A673 (cell line): Measurements from ENCODE around the gene ETV4. TPM values are rescaled to one million over a fixed set of nuclear protein-coding genes. Genes with fewer than 3 reads are reported as not detected.

Experiments
- BruUV-seq: library from RNA; stranded (reverse); fragments of 400-500 nt; replicated peaks from 2 replicates; lab custom pipeline; 2021; lab: Mats Ljungman, UMichigan
- CTCF ChIA-PET: fragments of 300-600 bp; sonication (Branson Sonifier 250); formaldehyde crosslinking; loops from one replicate; lab custom pipeline; 2022; ENCODE audit warnings: antibody characterized with exemption; lab: Charles Lee
- POLR2A ChIA-PET: fragments of 300-600 bp; sonication (Branson Sonifier 250); formaldehyde crosslinking; loops from one replicate; lab custom pipeline; 2022; ENCODE audit warnings: antibody characterized with exemption; ENCODE audit not compliant: low non-redundant PET; lab: Charles Lee
- DNase-seq: peaks from one replicate; pipeline ENCODE4 v3.0.0-alpha.2; 2015; ENCODE audit warnings: low spot score
- H3K27ac ChIP-seq: fragments of 200-600 bp; sonication (generic); 2 replicates; pipeline ENCODE4 v1.5.1; 2016; ENCODE audit warnings: mixed run types, low read depth, mild to moderate bottlenecking, mixed read lengths, antibody characterized with exemption, low read length; ENCODE audit not compliant: poor library complexity, severe bottlenecking
- H3K27me3 ChIP-seq: fragments of 200-600 bp; sonication (generic); replicated peaks from 2 replicates; pipeline ENCODE4 v1.6.1; 2017; ENCODE audit warnings: mixed run types, low read depth, mild to moderate bottlenecking, mixed read lengths, antibody characterized with exemption, low read length; ENCODE audit not compliant: insufficient read depth, poor library complexity
- H3K36me3 ChIP-seq: fragments of 200-600 bp; sonication (generic); 2 replicates; pipeline ENCODE4 v1.6.1; 2016; ENCODE audit warnings: mixed run types, mild to moderate bottlenecking, mixed read lengths, antibody characterized with exemption, low read length; ENCODE audit not compliant: insufficient read depth, poor library complexity, severe bottlenecking
- H3K4me1 ChIP-seq: fragments of 200-600 bp; sonication (generic); 2 replicates; pipeline ENCODE4 v1.6.1; 2017; ENCODE audit warnings: mixed run types, mild to moderate bottlenecking, mixed read lengths, antibody characterized with exemption, low read length; ENCODE audit not compliant: insufficient read depth, poor library complexity, severe bottlenecking
- H3K4me3 ChIP-seq: fragments of 200-600 bp; sonication (generic); 2 replicates; pipeline ENCODE4 v1.5.1; 2016; ENCODE audit warnings: low read depth, mixed run types, mild to moderate bottlenecking, mixed read lengths, low read length; ENCODE audit not compliant: poor library complexity, severe bottlenecking
- H3K9me3 ChIP-seq: fragments of 200-600 bp; sonication (generic); 2 replicates; pipeline ENCODE4 v1.6.1; 2016; ENCODE audit warnings: mixed run types, low read depth, mild to moderate bottlenecking, mixed read lengths, antibody characterized with exemption, low read length; ENCODE audit not compliant: poor library complexity, severe bottlenecking
- EZH2 ChIP-seq: fragments of 200-600 bp; sonication (generic); IDR thresholded peaks from 2 replicates; pipeline ENCODE4 v1.6.1; 2017; ENCODE audit warnings: borderline replicate concordance, low read depth, mild to moderate bottlenecking, mixed read lengths, antibody characterized with exemption, low read length; ENCODE audit not compliant: poor library complexity, severe bottlenecking
- intact Hi-C: fragments of 100-400 bp; cut with micrococcal nuclease; formaldehyde crosslinking; loops from one replicate; pipeline ENCODE4 v1.10.0; 2022; ENCODE audit not compliant: unreplicated experiment
- total RNA-seq: library from RNA; stranded (reverse); gene quantifications from 2 replicates; pipeline ENCODE4 v1.2.3, GENCODE V29; 2021
- TF ChIP-seq, protein P1 (sequence below): fragments of 300-800, 200-600 bp; sonication (generic); conservative IDR thresholded peaks from 2 replicates; pipeline ENCODE4 v1.5.1; 2017; ENCODE audit warnings: low read depth, mild to moderate bottlenecking, antibody characterized with exemption, low read length, moderate library complexity, mixed read lengths

The ETV4 gene
- total RNA-seq, 1 experiment from 2014 or later: 31.2 TPM

DNA sequence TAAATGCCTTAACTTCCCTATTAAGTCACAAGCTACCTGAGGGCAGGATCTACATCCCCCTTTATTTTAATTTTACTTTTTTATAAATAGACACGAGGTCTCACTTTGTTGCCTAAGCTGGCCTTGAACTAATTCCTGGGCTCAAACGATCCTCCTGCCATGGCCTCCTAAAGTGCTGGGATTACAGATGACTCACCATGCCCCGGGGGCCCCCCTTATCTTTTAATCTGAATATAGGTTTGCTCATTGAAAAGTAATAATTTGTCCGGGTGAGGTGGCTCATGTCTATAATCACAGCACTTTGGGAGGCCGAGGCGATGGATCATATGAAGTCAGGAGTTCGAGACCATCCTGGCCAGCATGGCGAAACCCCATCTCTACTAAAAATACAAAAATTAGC is 14.2 kb downstream of the ETV4 start:
- H3K27ac ChIP-seq: no peak overlapping the region
- H3K4me1 ChIP-seq: peaks cover 21% of the 10 kb centered on the region
- ChIA-PET POLR2A (no interaction called here), CTCF (no interaction called here)
- intact Hi-C loops: no loop called here
- no TSS peak for BruUV-seq
- no peak for DNase-seq
- H3K27me3 ChIP-seq: no peaks in the 10 kb centered on the region
- no peak for TF ChIP-seq EZH2
- TF ChIP-seq, protein P1, sequence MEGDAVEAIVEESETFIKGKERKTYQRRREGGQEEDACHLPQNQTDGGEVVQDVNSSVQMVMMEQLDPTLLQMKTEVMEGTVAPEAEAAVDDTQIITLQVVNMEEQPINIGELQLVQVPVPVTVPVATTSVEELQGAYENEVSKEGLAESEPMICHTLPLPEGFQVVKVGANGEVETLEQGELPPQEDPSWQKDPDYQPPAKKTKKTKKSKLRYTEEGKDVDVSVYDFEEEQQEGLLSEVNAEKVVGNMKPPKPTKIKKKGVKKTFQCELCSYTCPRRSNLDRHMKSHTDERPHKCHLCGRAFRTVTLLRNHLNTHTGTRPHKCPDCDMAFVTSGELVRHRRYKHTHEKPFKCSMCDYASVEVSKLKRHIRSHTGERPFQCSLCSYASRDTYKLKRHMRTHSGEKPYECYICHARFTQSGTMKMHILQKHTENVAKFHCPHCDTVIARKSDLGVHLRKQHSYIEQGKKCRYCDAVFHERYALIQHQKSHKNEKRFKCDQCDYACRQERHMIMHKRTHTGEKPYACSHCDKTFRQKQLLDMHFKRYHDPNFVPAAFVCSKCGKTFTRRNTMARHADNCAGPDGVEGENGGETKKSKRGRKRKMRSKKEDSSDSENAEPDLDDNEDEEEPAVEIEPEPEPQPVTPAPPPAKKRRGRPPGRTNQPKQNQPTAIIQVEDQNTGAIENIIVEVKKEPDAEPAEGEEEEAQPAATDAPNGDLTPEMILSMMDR: no peak
- H3K36me3 ChIP-seq: no peaks in the 10 kb centered on the region
- no peaks in the 10 kb centered on the region for H3K9me3 ChIP-seq
- H3K4me3 ChIP-seq: no peak overlapping the region

DNA sequence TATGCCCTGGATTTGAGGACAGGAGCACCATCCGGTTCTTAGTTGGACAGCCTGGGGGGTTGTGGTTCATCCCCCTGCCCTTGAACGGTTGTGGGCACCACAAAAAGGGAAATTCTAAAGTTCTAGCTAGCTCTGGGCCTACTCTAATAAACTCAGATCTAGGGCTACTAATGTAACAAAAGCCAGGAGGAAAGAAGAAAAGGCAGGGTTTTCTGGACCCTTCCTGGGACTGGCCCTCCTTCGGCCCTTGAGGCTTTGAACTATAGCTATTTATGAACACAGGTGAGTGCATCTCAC is 15.1 kb downstream of the ETV4 start:
- Histone ChIP-seq H3K9me3 (no peaks in the 10 kb centered on the region), H3K27me3 (no peaks in the 10 kb centered on the region), H3K4me3 (no peak overlapping the region), H3K27ac (no peak overlapping the region), H3K36me3 (no peaks in the 10 kb centered on the region), H3K4me1 (peaks cover 14% of the 10 kb centered on the region)
- TF ChIP-seq, protein P1: no peak
- no peak for TF ChIP-seq EZH2
- BruUV-seq: no TSS peak
- ChIA-PET CTCF (no interaction called here), POLR2A (interaction anchor here (0.6 kb wide), 1 partner anchor 109 kb away, joined by 6 read pairs; no protein-coding TSS in a partner anchor)
- DNase-seq: no peak
- intact Hi-C loops: no loop called here

DNA sequence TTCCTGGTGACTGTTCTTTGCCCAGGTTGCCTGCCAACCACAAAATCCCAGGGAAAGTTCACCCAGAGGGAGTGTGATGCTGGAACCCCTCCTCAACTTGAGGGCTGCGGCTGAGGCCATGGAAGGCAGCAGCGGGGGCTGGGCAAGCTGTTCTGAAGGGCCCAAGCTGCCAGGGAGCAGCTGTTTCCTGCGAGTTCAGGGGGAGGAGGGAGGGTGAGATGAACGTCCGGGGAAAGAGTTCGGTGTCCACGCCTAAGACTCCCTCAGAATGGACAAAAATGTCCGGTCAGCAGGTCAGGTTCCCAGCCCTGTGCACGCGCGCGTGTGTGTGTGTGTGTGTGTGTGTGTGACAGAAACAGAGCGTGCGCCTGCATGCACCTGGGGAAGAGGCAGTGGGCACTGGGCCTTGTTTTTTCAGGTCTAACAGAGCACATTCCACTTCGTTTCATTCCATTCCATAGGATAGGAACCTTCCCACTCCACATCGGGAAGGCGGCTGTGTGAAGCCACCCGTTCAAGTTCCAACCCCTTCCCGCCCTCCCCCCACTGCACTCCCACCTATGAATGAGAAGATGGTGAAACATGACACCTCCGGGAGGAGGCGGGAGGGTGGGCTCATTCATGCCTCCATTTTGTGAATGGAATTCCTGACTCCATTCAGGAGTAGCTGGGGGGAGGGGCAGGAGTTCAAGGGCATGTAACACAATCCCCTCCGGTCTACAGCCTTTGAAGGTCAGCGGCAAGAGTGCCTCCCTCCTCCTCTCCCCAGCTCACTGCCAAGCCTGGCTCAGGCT is 15.7 kb downstream of the ETV4 start:
- peak; percentile 90 for DNase-seq
- Histone ChIP-seq H3K4me1 (peaks cover 14% of the 10 kb centered on the region), H3K36me3 (no peaks in the 10 kb centered on the region), H3K9me3 (no peaks in the 10 kb centered on the region), H3K4me3 (no peak overlapping the region), H3K27ac (no peak overlapping the region), H3K27me3 (no peaks in the 10 kb centered on the region)
- TF ChIP-seq, protein P1: no peak
- ChIA-PET CTCF (no interaction called here), POLR2A (interaction anchor here (0.6 kb wide), 1 partner anchor 109 kb away, joined by 6 read pairs; no protein-coding TSS in a partner anchor)
- intact Hi-C loops: no loop called here
- no TSS peak for BruUV-seq
